Activated B cell treated with CpG ODN at 0.5 μM for 24 hours (primary cell): ENCODE measurements around the gene COL23A1. TPM values are rescaled to one million over a fixed set of nuclear protein-coding genes. Genes with fewer than 3 reads are reported as not detected.

Experiments used
- ATAC-seq: fragments of 200-7000 bp; cut with Tn5 transposase; one replicate; pipeline ENCODE4 v1.10.0; 2021; ENCODE audit warnings: low read depth, mild to moderate bottlenecking, moderate library complexity
- CTCF ChIA-PET: fragments of 350-600 bp; sonication (Branson Sonifier 250); formaldehyde crosslinking; loops from one replicate; lab custom pipeline; 2021; ENCODE audit warnings: antibody characterized with exemption; lab: Charles Lee
- POLR2A ChIA-PET: fragments of 350-600 bp; sonication (Branson Sonifier 250); formaldehyde crosslinking; loops from one replicate; lab custom pipeline; 2021; ENCODE audit warnings: antibody characterized with exemption; lab: Charles Lee
- DNase-seq: peaks from one replicate; pipeline ENCODE4 v3.0.0; 2022
- H3K27ac Mint-ChIP-seq: one replicate; pipeline ENCODE4 v1.8.0; 2020; ENCODE audit warnings: mixed read lengths
- H3K27me3 Mint-ChIP-seq: one replicate; pipeline ENCODE4 v1.8.0; 2021; ENCODE audit warnings: mixed read lengths
- H3K36me3 Mint-ChIP-seq: one replicate; pipeline ENCODE4 v1.8.0; 2021; ENCODE audit warnings: low read depth, mixed read lengths
- H3K4me1 Mint-ChIP-seq: one replicate; pipeline ENCODE4 v1.8.0; 2021; ENCODE audit warnings: mixed read lengths
- H3K4me3 Mint-ChIP-seq: one replicate; pipeline ENCODE4 v1.8.0; 2020; ENCODE audit warnings: mild to moderate bottlenecking, mixed read lengths
- H3K9me3 Mint-ChIP-seq: one replicate; pipeline ENCODE4 v1.8.0; 2020; ENCODE audit warnings: mixed read lengths
- CTCF ChIP-seq: fragments of 200-600 bp; IDR thresholded peaks from one replicate; pipeline ENCODE4 v1.8.0; 2022; ENCODE audit warnings: antibody characterized with exemption, mild to moderate bottlenecking
- intact Hi-C: fragments of 100-400 bp; cut with micrococcal nuclease; formaldehyde crosslinking; loops from one replicate; pipeline ENCODE4 v1.15.1; 2024
- total RNA-seq: library from RNA; stranded (reverse); gene quantifications from 2 replicates; pipeline ENCODE4 v1.2.3, GENCODE V29; 2022

COL23A1 gene
- total RNA-seq, 1 donor from 2014 or later, result not detected

GRCh38 chr5:178286226-178287090 lies 303.7 kb downstream of the COL23A1 start:
- no peak for ATAC-seq

GRCh38 chr5:178285399-178286225 lies 304.6 kb downstream of the COL23A1 start:
- intact Hi-C loops, result no loop called here
- no peak for TF ChIP-seq CTCF
- Mint-ChIP-seq H3K27ac (no peak overlapping the region), H3K4me3 (no peak overlapping the region), H3K27me3 (peaks cover 22% of the 10 kb centered on the region), H3K9me3 (peaks cover 10% of the 10 kb centered on the region), H3K4me1 (no peaks in the 10 kb centered on the region), H3K36me3 (no peaks in the 10 kb centered on the region)
- POLR2A ChIA-PET, result no interaction called here
- CTCF ChIA-PET, result no interaction called here
- ATAC-seq, result no peak
- no peak for DNase-seq

More at GRCh38 chr5:178286226-178287090, 303.7 kb downstream of the COL23A1 start:
- Mint-ChIP-seq H3K27ac (no peak overlapping the region), H3K27me3 (peaks cover 22% of the 10 kb centered on the region), H3K4me3 (no peak overlapping the region), H3K36me3 (no peaks in the 10 kb centered on the region), H3K9me3 (peaks cover 10% of the 10 kb centered on the region), H3K4me1 (no peaks in the 10 kb centered on the region)
- CTCF ChIA-PET, result no interaction called here
- intact Hi-C loops, result no loop called here
- POLR2A ChIA-PET, result no interaction called here
- DNase-seq, result no peak
- no peak for TF ChIP-seq CTCF

GRCh38 chr5:178284996-178285395 lies 305.2 kb downstream of the COL23A1 start:
- Mint-ChIP-seq H3K9me3 (peaks cover 10% of the 10 kb centered on the region), H3K4me3 (no peak overlapping the region), H3K36me3 (no peaks in the 10 kb centered on the region), H3K27ac (no peak overlapping the region), H3K4me1 (no peaks in the 10 kb centered on the region), H3K27me3 (peaks cover 24% of the 10 kb centered on the region)
- ATAC-seq (no peak), DNase-seq (no peak)
- ChIA-PET CTCF (no interaction called here), POLR2A (no interaction called here)
- intact Hi-C loops, result no loop called here
- no peak for TF ChIP-seq CTCF

GRCh38 chr5:178284093-178284675 lies 306.0 kb downstream of the COL23A1 start:
- no peak for ATAC-seq
- CTCF ChIA-PET, result no interaction called here
- intact Hi-C loops, result no loop called here
- POLR2A ChIA-PET, result no interaction called here
- Mint-ChIP-seq H3K27me3 (peaks cover 22% of the 10 kb centered on the region), H3K27ac (no peak overlapping the region), H3K4me1 (peaks cover 4% of the 10 kb centered on the region), H3K9me3 (peaks cover 10% of the 10 kb centered on the region), H3K4me3 (no peak overlapping the region), H3K36me3 (no peaks in the 10 kb centered on the region)
- no peak for TF ChIP-seq CTCF
- DNase-seq, result no peak

- H3K4me3 Mint-ChIP-seq, result no peak overlapping the region
- POLR2A ChIA-PET, result no interaction called here
- CTCF ChIA-PET, result no interaction called here
- peaks cover 22% of the 10 kb centered on the region for H3K27me3 Mint-ChIP-seq
- peaks cover 4% of the 10 kb centered on the region for H3K4me1 Mint-ChIP-seq
- H3K9me3 Mint-ChIP-seq, result peaks cover 10% of the 10 kb centered on the region
- TF ChIP-seq CTCF, result no peak
- no peaks in the 10 kb centered on the region for H3K36me3 Mint-ChIP-seq
- intact Hi-C loops, result no loop called here
- DNase-seq, result no peak
- ATAC-seq, result no peak
- H3K27ac Mint-ChIP-seq, result no peak overlapping the region
Observed at GRCh38 chr5:178283520-178283919, 306.7 kb downstream of the COL23A1 start.
